ENCODE results near the gene EFNA5.

Gene EFNA5

DNA sequence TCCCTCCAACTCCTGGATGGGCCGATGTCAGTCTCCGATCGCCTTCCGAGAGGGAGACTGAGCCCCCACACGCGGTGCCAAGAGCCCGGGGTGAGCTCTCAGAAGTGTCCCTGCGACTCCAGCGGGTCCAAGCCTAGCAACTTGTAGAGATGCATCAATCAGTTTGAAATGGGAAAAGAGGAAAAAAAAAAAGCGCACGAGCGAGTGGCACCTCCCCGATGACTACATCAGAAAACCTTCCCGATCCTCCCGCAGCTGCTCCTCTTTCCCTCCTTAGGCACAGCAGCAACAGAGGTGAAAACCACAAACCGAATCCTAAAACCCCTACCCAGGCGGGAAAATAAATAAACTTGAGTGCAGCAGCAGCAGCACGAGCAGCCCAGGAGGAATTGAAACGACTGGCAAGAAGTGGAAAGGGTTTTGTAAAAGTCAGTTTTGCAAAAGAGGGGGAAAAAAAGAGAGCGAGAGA lies 1.0 kb upstream of the EFNA5 start (continued):
- TF ChIP-seq ZNF280D (tag by site-specific recombination; IDR thresholded peaks at IDR 0.05), result no peak
- no peak for TF ChIP-seq ZBTB8A (tag by site-specific recombination; IDR thresholded peaks at IDR 0.05)
- TF ChIP-seq ZNF549 (tag by site-specific recombination; IDR thresholded peaks at IDR 0.05), result no peak
- 0 out of 2 replicates have a peak, but pooled peaks have one; percentile 15 for TF ChIP-seq MEIS1 (CRISPR knock-in tag; IDR thresholded peaks at IDR 0.05; ENCODE audit: borderline replicate concordance)
- TF ChIP-seq, protein P1, sequence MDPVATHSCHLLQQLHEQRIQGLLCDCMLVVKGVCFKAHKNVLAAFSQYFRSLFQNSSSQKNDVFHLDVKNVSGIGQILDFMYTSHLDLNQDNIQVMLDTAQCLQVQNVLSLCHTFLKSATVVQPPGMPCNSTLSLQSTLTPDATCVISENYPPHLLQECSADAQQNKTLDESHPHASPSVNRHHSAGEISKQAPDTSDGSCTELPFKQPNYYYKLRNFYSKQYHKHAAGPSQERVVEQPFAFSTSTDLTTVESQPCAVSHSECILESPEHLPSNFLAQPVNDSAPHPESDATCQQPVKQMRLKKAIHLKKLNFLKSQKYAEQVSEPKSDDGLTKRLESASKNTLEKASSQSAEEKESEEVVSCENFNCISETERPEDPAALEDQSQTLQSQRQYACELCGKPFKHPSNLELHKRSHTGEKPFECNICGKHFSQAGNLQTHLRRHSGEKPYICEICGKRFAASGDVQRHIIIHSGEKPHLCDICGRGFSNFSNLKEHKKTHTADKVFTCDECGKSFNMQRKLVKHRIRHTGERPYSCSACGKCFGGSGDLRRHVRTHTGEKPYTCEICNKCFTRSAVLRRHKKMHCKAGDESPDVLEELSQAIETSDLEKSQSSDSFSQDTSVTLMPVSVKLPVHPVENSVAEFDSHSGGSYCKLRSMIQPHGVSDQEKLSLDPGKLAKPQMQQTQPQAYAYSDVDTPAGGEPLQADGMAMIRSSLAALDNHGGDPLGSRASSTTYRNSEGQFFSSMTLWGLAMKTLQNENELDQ (tag by site-specific recombination; IDR thresholded peaks at IDR 0.05; ENCODE audit: low read depth), result no peak
- no peak for TF ChIP-seq ZNF623 (tag by site-specific recombination; IDR thresholded peaks at IDR 0.05)
- no peak for TF ChIP-seq ZNF701 (tag by site-specific recombination; IDR thresholded peaks at IDR 0.05)
- no peak for TF ChIP-seq BCL6B (tag by site-specific recombination; IDR thresholded peaks at IDR 0.05)
- TF ChIP-seq, protein P2, sequence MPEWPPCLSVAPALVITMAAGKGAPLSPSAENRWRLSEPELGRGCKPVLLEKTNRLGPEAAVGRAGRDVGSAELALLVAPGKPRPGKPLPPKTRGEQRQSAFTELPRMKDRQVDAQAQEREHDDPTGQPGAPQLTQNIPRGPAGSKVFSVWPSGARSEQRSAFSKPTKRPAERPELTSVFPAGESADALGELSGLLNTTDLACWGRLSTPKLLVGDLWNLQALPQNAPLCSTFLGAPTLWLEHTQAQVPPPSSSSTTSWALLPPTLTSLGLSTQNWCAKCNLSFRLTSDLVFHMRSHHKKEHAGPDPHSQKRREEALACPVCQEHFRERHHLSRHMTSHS (tag by site-specific recombination; IDR thresholded peaks at IDR 0.05), result no peak
- no peak for TF ChIP-seq ZNF768 (tag by site-specific recombination; IDR thresholded peaks at IDR 0.05)
- no peak for TF ChIP-seq ZNF747 (tag by site-specific recombination; IDR thresholded peaks at IDR 0.05)
- peak; percentile 40; the same call in 1 of the 2 replicates for TF ChIP-seq ZNF600 (tag by site-specific recombination; IDR thresholded peaks at IDR 0.05)
- TF ChIP-seq ZNF155 (tag by site-specific recombination; IDR thresholded peaks at IDR 0.05), result no peak
- TF ChIP-seq HOXA7 (CRISPR knock-in tag; IDR thresholded peaks at IDR 0.05; ENCODE audit: borderline replicate concordance), result no peak
- peak; percentile 61; the same call in 1 of the 2 replicates for TF ChIP-seq IKZF3 (tag by site-specific recombination; IDR thresholded peaks at IDR 0.05)
- no peak for TF ChIP-seq ZNF23 (tag by site-specific recombination; IDR thresholded peaks at IDR 0.05; ENCODE audit: borderline replicate concordance)
- no peak for TF ChIP-seq ZNF433 (tag by site-specific recombination; IDR thresholded peaks at IDR 0.05; ENCODE audit: low read depth)
- TF ChIP-seq ZNF140 (tag by site-specific recombination; IDR thresholded peaks at IDR 0.05), result no peak
- peak; percentile 67; the same call in 1 of the 2 replicates for TF ChIP-seq ZBTB20 (tag by site-specific recombination; IDR thresholded peaks at IDR 0.05)
- no peak for TF ChIP-seq ZNF521 (tag by site-specific recombination; IDR thresholded peaks at IDR 0.05)
- no peak for TF ChIP-seq ZSCAN23 (tag by site-specific recombination; IDR thresholded peaks at IDR 0.05)
- TF ChIP-seq ZNF292 (tag by site-specific recombination; IDR thresholded peaks at IDR 0.05; ENCODE audit: borderline replicate concordance, low read depth), result no peak
- no peak for TF ChIP-seq GLI4 (tag by site-specific recombination; IDR thresholded peaks at IDR 0.05)
- TF ChIP-seq ZNF423 (tag by site-specific recombination; IDR thresholded peaks at IDR 0.05), result no peak
- TF ChIP-seq ZNF544 (tag by site-specific recombination; IDR thresholded peaks at IDR 0.05), result no peak
- TF ChIP-seq, protein P3, sequence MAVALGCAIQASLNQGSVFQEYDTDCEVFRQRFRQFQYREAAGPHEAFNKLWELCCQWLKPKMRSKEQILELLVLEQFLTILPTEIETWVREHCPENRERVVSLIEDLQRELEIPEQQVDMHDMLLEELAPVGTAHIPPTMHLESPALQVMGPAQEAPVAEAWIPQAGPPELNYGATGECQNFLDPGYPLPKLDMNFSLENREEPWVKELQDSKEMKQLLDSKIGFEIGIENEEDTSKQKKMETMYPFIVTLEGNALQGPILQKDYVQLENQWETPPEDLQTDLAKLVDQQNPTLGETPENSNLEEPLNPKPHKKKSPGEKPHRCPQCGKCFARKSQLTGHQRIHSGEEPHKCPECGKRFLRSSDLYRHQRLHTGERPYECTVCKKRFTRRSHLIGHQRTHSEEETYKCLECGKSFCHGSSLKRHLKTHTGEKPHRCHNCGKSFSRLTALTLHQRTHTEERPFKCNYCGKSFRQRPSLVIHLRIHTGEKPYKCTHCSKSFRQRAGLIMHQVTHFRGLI (tag by site-specific recombination; IDR thresholded peaks at IDR 0.05), result peak; percentile 6; the same call in 1 of the 2 replicates
- TF ChIP-seq ZNF391 (tag by site-specific recombination; IDR thresholded peaks at IDR 0.05; ENCODE audit: borderline replicate concordance, low read depth), result no peak
- TF ChIP-seq, protein P4, sequence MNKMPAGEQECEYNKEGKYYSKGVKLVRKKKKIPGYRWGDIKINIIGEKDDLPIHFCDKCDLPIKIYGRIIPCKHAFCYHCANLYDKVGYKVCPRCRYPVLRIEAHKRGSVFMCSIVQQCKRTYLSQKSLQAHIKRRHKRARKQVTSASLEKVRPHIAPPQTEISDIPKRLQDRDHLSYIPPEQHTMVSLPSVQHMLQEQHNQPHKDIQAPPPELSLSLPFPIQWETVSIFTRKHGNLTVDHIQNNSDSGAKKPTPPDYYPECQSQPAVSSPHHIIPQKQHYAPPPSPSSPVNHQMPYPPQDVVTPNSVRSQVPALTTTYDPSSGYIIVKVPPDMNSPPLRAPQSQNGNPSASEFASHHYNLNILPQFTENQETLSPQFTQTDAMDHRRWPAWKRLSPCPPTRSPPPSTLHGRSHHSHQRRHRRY (tag by site-specific recombination; IDR thresholded peaks at IDR 0.05), result no peak
- no peak; the same call in 1 of the 2 replicates for TF ChIP-seq ZBTB1 (tag by site-specific recombination; IDR thresholded peaks at IDR 0.05)
- TF ChIP-seq KLF8 (tag by site-specific recombination; IDR thresholded peaks at IDR 0.05), result no peak; the same call in 1 of the 2 replicates
- TF ChIP-seq ZNF350 (tag by site-specific recombination; IDR thresholded peaks at IDR 0.05), result no peak
- peak; percentile 11; the same call in 1 of the 2 replicates for TF ChIP-seq ZNF558 (tag by site-specific recombination; IDR thresholded peaks at IDR 0.05)

All from HEK293 (cell line).